Mesenchymal stem cell (in vitro differentiated cells and primary cell): ENCODE data around the gene KRT72.
"Not testable (repeated sequence)": the region's sequence is repeated elsewhere in the genome, so short reads cannot be mapped to it uniquely, and the experiment has no call there.

ENCODE experiments used
- DNase-seq: peaks from one replicate; pipeline ENCODE4 v3.0.0-alpha.2; 2013
- H2AFZ ChIP-seq: one replicate; pipeline ENCODE4 v1.6.1; 2013; ENCODE audit warnings: low read depth, mild to moderate bottlenecking, control low read depth, inconsistent platforms, low read length, moderate library complexity
- H2AK5ac ChIP-seq: 2 replicates; pipeline ENCODE4 v1.6.1; 2013; ENCODE audit warnings: low read length, moderate library complexity, mild to moderate bottlenecking, inconsistent platforms; ENCODE audit not compliant: severe bottlenecking
- H2BK120ac ChIP-seq: one replicate; pipeline ENCODE4 v1.6.1; 2013; ENCODE audit warnings: low read depth, mild to moderate bottlenecking, inconsistent platforms, low read length, moderate library complexity
- H2BK12ac ChIP-seq, 2 experiments: one replicate each; pipeline ENCODE4 v1.6.1; 2013; ENCODE audit warnings: inconsistent platforms in 2 of 2, low read length in 2 of 2, mild to moderate bottlenecking in 2 of 2, moderate library complexity in 2 of 2, control low read depth in 1 of 2
- H2BK15ac ChIP-seq: one replicate; pipeline ENCODE4 v1.6.1; 2013; ENCODE audit warnings: mild to moderate bottlenecking, low read depth, inconsistent platforms; ENCODE audit not compliant: poor library complexity, severe bottlenecking
- H2BK5ac ChIP-seq: 2 replicates; pipeline ENCODE4 v1.6.1; 2013; ENCODE audit warnings: low read depth, mild to moderate bottlenecking, low read length, control low read depth, inconsistent platforms; ENCODE audit not compliant: poor library complexity, severe bottlenecking
- H3K14ac ChIP-seq, 2 experiments: one replicate each; pipeline ENCODE4 v1.6.1; 2013; ENCODE audit warnings: inconsistent platforms in 2 of 2, low read length in 2 of 2, control low read depth in 1 of 2, mild to moderate bottlenecking in 1 of 2, moderate library complexity in 1 of 2
- H3K18ac ChIP-seq, 2 experiments: one replicate each; pipeline ENCODE4 v1.6.1; 2013; ENCODE audit warnings: inconsistent platforms in 2 of 2, low read length in 2 of 2, control low read depth in 1 of 2, low read depth in 1 of 2, mild to moderate bottlenecking in 1 of 2
- H3K23ac ChIP-seq, 2 experiments: one replicate each; pipeline ENCODE4 v1.6.1; 2013; ENCODE audit warnings: inconsistent platforms in 2 of 2, low read length in 2 of 2, mild to moderate bottlenecking in 2 of 2, moderate library complexity in 2 of 2, control low read depth in 1 of 2
- H3K27ac ChIP-seq: 2 replicates; pipeline ENCODE4 v1.5.1; 2013; ENCODE audit warnings: mild to moderate bottlenecking, moderate library complexity, low read length, control low read depth, inconsistent platforms; ENCODE audit not compliant: poor library complexity, severe bottlenecking
- H3K27me3 ChIP-seq, 2 experiments: 2 replicates each; pipeline versions ENCODE4 v1.6.1 to v1.7.0; 2013; ENCODE audit warnings: low read length in 2 of 2, mild to moderate bottlenecking in 2 of 2, moderate library complexity in 2 of 2, control low read depth in 1 of 2, inconsistent platforms in 1 of 2; ENCODE audit not compliant: control insufficient read depth in 1 of 2, insufficient read depth in 1 of 2
- H3K36me3 ChIP-seq, 2 experiments: 2 replicates each; pipeline versions ENCODE4 v1.6.1 to v1.7.0; 2013; ENCODE audit warnings: low read length in 2 of 2, control low read depth in 1 of 2, inconsistent platforms in 1 of 2, low read depth in 1 of 2, mild to moderate bottlenecking in 1 of 2; ENCODE audit not compliant: insufficient read depth in 2 of 2, control insufficient read depth in 1 of 2
- H3K4ac ChIP-seq, 2 experiments: one replicate each; pipeline ENCODE4 v1.6.1; 2013; ENCODE audit warnings: inconsistent platforms in 2 of 2, low read length in 2 of 2, mild to moderate bottlenecking in 2 of 2, moderate library complexity in 2 of 2, control low read depth in 1 of 2, low read depth in 1 of 2
- H3K4me1 ChIP-seq: 2 replicates; pipeline ENCODE4 v1.6.1; 2013; ENCODE audit warnings: low read depth, low read length, control low read depth; ENCODE audit not compliant: control insufficient read depth, insufficient read depth
- H3K4me2 ChIP-seq: 2 replicates; pipeline ENCODE4 v1.6.1; 2013; ENCODE audit warnings: low read length, mild to moderate bottlenecking, inconsistent platforms; ENCODE audit not compliant: poor library complexity, severe bottlenecking
- H3K4me3 ChIP-seq, 2 experiments: 2 replicates each; pipeline versions ENCODE4 v1.5.1 to v1.7.0; 2013; ENCODE audit warnings: low read length in 2 of 2, mild to moderate bottlenecking in 2 of 2, control low read depth in 1 of 2, low read depth in 1 of 2; ENCODE audit not compliant: insufficient read depth in 1 of 2
- H3K79me1 ChIP-seq: replicated peaks from 2 replicates; pipeline ENCODE4 v1.6.1; 2013; ENCODE audit warnings: mild to moderate bottlenecking, control low read depth, low read length, inconsistent platforms; ENCODE audit not compliant: poor library complexity, severe bottlenecking
- H3K9ac ChIP-seq: 2 replicates; pipeline ENCODE4 v1.7.0; 2013; ENCODE audit warnings: mild to moderate bottlenecking, low read length, moderate library complexity
- H3K9me3 ChIP-seq: 2 replicates; pipeline ENCODE4 v1.7.0; 2013; ENCODE audit warnings: mild to moderate bottlenecking, low read length; ENCODE audit not compliant: control insufficient read depth
- H4K8ac ChIP-seq: one replicate; pipeline ENCODE4 v1.6.1; 2013; ENCODE audit warnings: inconsistent platforms, mild to moderate bottlenecking, low read length, moderate library complexity
- H4K91ac ChIP-seq: one replicate; pipeline ENCODE4 v1.6.1; 2013; ENCODE audit warnings: mild to moderate bottlenecking, low read length, inconsistent platforms
- WGBS: methylation state at CpG from one replicate; pipeline ENCODE4 v1.1.7; 2013; ENCODE audit warnings: mixed read lengths; 5-methylcytosine and 5-hydroxymethylcytosine counted together

Gene KRT72

GRCh38 chr12:52598966-52599365 lies 2.3 kb downstream of the KRT72 start:
- Histone ChIP-seq H3K4me3 (no peak overlapping the region), H3K23ac (no peak overlapping the region), H3K27me3 (peaks cover 21 to 55% of the 10 kb centered on the region in 2 experiments), H2AK5ac (no peak overlapping the region), H2BK15ac (no peak overlapping the region), H3K36me3 (no peaks in the 10 kb centered on the region), H2BK5ac (no peak overlapping the region), H2BK12ac (no peak overlapping the region), H4K91ac (no peak overlapping the region), H3K18ac (no peak overlapping the region), H3K4me2 (no peak overlapping the region), H4K8ac (no peak overlapping the region), H3K4ac (no peak overlapping the region), H2AFZ (no peak overlapping the region), H3K9me3 (no peaks in the 10 kb centered on the region), H3K14ac (no peak overlapping the region), H3K79me1 (no peaks in the 10 kb centered on the region), H3K9ac (no peak overlapping the region), H2BK120ac (no peak overlapping the region), H3K4me1 (no peaks in the 10 kb centered on the region), H3K27ac (no peak overlapping the region)
- DNase-seq, result no peak
- 77% methylated on average over 5 of the region's 5 CpGs for WGBS

- H3K4me1 ChIP-seq, H3K4ac ChIP-seq, H2BK120ac ChIP-seq, DNase-seq, H2BK15ac ChIP-seq, H3K79me1 ChIP-seq, H3K27ac ChIP-seq, H2AK5ac ChIP-seq, H3K23ac ChIP-seq, H4K8ac ChIP-seq, H3K9me3 ChIP-seq, H3K18ac ChIP-seq, H2BK12ac ChIP-seq, H3K14ac ChIP-seq, H3K9ac ChIP-seq, H4K91ac ChIP-seq, H3K4me3 ChIP-seq, H3K36me3 ChIP-seq, H2AFZ ChIP-seq, H2BK5ac ChIP-seq, H3K4me2 ChIP-seq: not testable (repeated sequence)
- H3K27me3 ChIP-seq, result peaks cover 40 to 64% of the 10 kb centered on the region in 2 experiments
- 100% methylated on average over 3 of the region's 4 CpGs for WGBS
These were observed 7.0 kb downstream of the KRT72 start for GRCh38 chr12:52594237-52594636.

GRCh38 chr12:52591521-52591920 lies 9.7 kb downstream of the KRT72 start:
- Histone ChIP-seq H3K4me1 (no peaks in the 10 kb centered on the region), H3K4me2 (no peak overlapping the region), H3K27me3 (peaks cover 44 to 65% of the 10 kb centered on the region in 2 experiments), H3K18ac (no peak overlapping the region), H4K91ac (no peak overlapping the region), H3K14ac (no peak overlapping the region), H4K8ac (no peak overlapping the region), H3K9ac (no peak overlapping the region), H3K4ac (no peak overlapping the region), H2BK15ac (no peak overlapping the region), H3K79me1 (no peaks in the 10 kb centered on the region), H2BK12ac (no peak overlapping the region), H2AFZ (no peak overlapping the region), H3K23ac (no peak overlapping the region), H2BK120ac (no peak overlapping the region), H2AK5ac (no peak overlapping the region), H3K4me3 (no peak overlapping the region), H3K27ac (no peak overlapping the region), H3K36me3 (no peaks in the 10 kb centered on the region), H3K9me3 (no peaks in the 10 kb centered on the region), H2BK5ac (no peak overlapping the region)
- 80% methylated on average over 10 of the region's 11 CpGs for WGBS
- DNase-seq, result no peak

DNA sequence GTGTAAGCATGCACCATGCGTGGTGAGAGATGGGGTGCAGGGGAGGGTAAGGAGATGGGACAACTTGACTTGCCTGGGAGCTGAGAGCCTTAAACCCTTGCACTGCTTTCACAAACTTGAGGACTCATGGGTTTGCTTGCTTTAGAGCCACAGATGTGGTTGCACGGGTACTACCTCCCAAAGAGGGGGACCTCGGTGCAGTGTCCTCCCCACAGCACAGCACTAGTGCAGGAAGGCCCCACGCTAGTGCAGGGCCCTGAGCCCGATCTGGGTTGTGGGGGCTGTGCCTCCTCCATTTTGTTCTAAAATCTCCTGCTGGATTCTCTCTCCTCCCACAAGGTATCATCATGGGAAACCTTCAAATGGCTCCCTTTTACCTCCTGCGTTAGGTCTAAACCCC lies 11.2 kb downstream of the KRT72 start:
- H3K79me1 ChIP-seq, result no peaks in the 10 kb centered on the region
- DNase-seq, result no peak
- H3K4me1 ChIP-seq, result no peaks in the 10 kb centered on the region
- no peak overlapping the region for H3K4me3 ChIP-seq
- H2AK5ac ChIP-seq, result no peak overlapping the region
- no peak overlapping the region for H2BK120ac ChIP-seq
- H3K9ac ChIP-seq, result no peak overlapping the region
- 86% methylated on average over 6 of the region's 6 CpGs for WGBS
- H3K4me2 ChIP-seq, result no peak overlapping the region
- no peak overlapping the region for H2BK15ac ChIP-seq
- H3K27ac ChIP-seq, result no peak overlapping the region
- no peak overlapping the region for H2BK12ac ChIP-seq
- H3K18ac ChIP-seq, result no peak overlapping the region
- peaks cover 58 to 78% of the 10 kb centered on the region in 2 experiments for H3K27me3 ChIP-seq
- no peak overlapping the region for H3K23ac ChIP-seq
- H3K9me3 ChIP-seq, result no peaks in the 10 kb centered on the region
- no peak overlapping the region for H3K4ac ChIP-seq
- H4K91ac ChIP-seq, result no peak overlapping the region
- H4K8ac ChIP-seq, result no peak overlapping the region
- H3K14ac ChIP-seq, result no peak overlapping the region
- H3K36me3 ChIP-seq, result no peaks in the 10 kb centered on the region
- H2AFZ ChIP-seq, result no peak overlapping the region
- no peak overlapping the region for H2BK5ac ChIP-seq
